Stomach (tissue), 4 donors: ENCODE results near the gene TMIE.

ENCODE experiments used
- CTCF ChIP-seq, 7 experiments: fragments of 450-650 bp in 4 of 7; fragments of 200-600 bp in 3 of 7; sonication (generic) in 3 of 7; IDR thresholded peaks; one replicate each; pipeline ENCODE4 v1.5.1; 2016 to 2019; ENCODE audit warnings: antibody characterized with exemption in 7 of 7, control low read depth in 2 of 7, mild to moderate bottlenecking in 1 of 7
- EP300 ChIP-seq: sonication (generic); formaldehyde crosslinking; IDR thresholded peaks from one replicate; pipeline ENCODE4 v1.6.1; 2017; ENCODE audit warnings: antibody characterized with exemption
- POLR2A ChIP-seq, 4 donors: fragments of 450-650 bp; IDR thresholded peaks; one replicate each; pipeline ENCODE4 v1.6.1; 2016; ENCODE audit warnings: antibody characterized with exemption in 4 of 4, control low read depth in 2 of 4, mild to moderate bottlenecking in 1 of 4, moderate library complexity in 1 of 4
- POLR2AphosphoS5 ChIP-seq, 3 donors: sonication (generic); formaldehyde crosslinking; IDR thresholded peaks; one replicate each; pipeline ENCODE4 v1.6.1; 2016; ENCODE audit warnings: antibody characterized with exemption in 3 of 3

GRCh38 chr3:46676601-46677410 lies 24.4 kb upstream of the TMIE start:
- TF ChIP-seq CTCF (IDR thresholded peaks at IDR 0.05) (no peak), POLR2AphosphoS5 (IDR thresholded peaks at IDR 0.05) (no peak), EP300 (no peak), POLR2A (IDR thresholded peaks at IDR 0.05) (no peak)
